Cardiac fibroblast (primary cell): ENCODE results near the gene RASL10A.

Experiments used
- DNase-seq, 2 donors: peaks; one replicate each; pipeline versions ENCODE4 v3.0.0 to v3.0.0-alpha.2; 2010; ENCODE audit warnings: low read depth in 2 of 2
- H3K4me3 ChIP-seq, 2 donors: replicated peaks in 1 of 2; 1 replicate in 1 of 2; 2 replicates in 1 of 2; pipeline ENCODE4 v1.5.1; 2011; ENCODE audit warnings: low read depth in 2 of 2, low read length in 2 of 2, mild to moderate bottlenecking in 2 of 2, moderate library complexity in 1 of 2
- TF ChIP-seq, protein P1 (sequence below): IDR thresholded peaks from one replicate; pipeline ENCODE4 v1.5.1; 2011; ENCODE audit warnings: low read depth, mild to moderate bottlenecking, low read length, inconsistent platforms

The RASL10A gene

DNA sequence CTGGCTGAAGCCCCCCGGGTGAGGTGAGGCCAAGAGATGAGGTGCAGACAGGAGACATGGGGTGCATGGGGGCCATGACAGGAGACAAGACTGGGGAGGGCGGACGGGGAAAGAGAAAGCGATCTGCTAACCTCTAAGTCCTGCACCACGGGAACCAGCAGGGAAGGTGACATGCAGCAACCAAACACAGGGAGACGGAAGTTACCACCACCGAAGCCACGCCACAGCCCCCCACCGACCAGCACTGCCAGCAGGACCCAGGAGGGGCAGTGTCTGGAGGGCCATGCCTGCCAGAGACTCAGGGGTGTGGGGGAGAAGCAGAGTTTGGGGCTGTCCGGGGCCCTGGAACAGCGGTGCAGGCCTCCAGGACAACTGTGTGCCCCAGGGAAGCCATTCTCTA lies 14.1 kb upstream of the RASL10A start:
- no peak overlapping the region for H3K4me3 ChIP-seq
- DNase-seq, result no peak
- TF ChIP-seq, protein P1, sequence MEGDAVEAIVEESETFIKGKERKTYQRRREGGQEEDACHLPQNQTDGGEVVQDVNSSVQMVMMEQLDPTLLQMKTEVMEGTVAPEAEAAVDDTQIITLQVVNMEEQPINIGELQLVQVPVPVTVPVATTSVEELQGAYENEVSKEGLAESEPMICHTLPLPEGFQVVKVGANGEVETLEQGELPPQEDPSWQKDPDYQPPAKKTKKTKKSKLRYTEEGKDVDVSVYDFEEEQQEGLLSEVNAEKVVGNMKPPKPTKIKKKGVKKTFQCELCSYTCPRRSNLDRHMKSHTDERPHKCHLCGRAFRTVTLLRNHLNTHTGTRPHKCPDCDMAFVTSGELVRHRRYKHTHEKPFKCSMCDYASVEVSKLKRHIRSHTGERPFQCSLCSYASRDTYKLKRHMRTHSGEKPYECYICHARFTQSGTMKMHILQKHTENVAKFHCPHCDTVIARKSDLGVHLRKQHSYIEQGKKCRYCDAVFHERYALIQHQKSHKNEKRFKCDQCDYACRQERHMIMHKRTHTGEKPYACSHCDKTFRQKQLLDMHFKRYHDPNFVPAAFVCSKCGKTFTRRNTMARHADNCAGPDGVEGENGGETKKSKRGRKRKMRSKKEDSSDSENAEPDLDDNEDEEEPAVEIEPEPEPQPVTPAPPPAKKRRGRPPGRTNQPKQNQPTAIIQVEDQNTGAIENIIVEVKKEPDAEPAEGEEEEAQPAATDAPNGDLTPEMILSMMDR, result no peak

DNA sequence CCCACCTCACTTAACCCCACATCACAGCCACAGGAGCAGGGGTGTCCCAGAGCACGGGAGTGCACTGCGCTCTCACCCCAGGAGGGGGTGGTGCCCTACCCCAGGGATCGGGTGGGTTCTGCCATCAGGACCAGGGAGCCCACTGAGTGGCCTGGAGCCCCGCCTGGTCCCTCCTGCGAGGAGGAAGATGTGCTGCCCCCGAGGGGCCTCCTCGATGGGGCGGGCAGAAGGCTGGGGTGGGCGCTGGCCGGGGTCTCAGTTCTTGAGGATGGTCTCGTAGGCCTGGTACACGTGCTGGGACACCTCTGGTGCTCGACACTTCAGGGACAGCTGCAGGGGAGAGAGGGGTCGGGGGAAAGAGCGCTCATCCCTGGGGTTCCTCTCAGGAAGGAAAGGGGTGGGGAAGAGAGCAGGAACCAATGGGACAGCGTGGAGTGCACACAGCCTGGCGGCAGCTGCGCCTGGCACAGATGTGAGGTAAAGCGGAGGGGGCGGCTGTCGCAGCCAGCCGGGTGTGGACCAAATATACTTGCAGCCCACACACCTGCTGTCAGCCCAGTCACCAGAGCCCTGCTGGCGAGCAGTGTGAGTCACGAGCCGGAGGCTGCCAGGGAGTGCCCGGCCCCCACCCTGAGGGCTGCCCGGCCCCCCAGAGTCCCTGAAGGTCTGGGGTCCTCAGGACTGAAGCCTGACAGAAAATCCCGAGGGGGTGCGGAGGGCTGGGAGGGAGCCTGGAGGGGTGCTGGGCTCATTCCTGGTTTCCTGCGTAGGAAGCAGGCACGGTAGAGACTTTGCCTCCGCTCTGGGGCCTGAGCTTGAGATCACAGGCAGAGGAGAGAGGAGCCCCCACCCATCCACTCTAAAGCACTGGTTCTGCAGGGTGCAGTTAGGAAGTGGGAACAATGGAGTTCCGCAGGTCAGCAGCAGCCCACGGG lies 13.3 kb upstream of the RASL10A start:
- no peak for DNase-seq
- TF ChIP-seq, protein P1, result no peak
- H3K4me3 ChIP-seq, result no peak overlapping the region

DNA sequence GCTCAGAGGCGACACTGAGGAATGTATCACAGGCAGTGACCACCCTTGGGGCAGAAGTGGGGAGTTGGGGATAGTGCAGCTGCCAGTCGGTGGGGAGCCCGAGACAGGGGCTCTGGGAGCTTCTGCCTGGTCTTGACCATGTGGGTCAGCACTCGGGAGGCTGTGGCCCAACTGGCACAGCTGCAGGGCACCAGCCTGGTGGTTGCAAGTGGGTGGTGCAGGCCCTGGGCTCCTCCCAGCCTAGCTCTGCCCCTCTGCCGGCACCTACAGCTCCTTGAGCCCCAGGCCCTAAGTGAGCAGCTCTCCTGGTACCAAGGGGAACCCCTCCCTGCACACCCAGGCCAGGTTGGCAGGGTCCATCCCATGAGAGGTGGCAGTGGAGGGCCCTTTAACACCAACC lies 12.6 kb upstream of the RASL10A start:
- TF ChIP-seq, protein P1, result no peak

DNA sequence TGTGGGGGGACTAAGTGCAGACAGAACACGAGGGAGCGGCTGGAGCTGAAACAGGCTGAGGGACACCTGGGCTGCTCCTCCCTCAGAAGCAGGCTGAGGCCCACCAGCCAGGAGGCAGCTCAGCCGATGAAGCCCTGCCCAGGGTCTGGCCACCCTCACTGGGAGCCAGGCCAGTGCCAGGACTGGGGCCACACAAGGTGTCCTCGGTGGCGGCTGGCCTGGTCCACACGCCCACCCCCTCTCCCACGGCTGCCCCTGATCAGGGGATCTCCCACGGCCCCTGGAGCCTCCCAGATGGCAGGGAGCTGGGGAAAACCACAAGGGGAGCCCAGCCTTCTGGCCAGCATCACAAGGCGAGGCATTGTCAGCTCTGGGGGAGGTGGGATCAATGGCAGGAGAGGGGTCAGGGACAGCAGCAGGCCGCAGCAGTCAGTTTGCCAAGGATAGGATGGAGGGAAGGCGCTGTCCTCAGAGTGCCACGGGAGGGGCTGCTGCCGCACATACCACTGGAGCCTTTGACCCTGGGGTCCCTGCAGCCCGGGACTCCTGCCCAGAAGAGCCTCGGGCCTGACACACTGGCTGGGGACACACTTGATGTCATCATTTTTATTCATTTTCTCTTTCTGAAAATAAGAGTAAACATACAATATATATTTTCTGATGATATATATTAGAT lies 11.7 kb upstream of the RASL10A start:
- TF ChIP-seq, protein P1, result no peak
- no peak overlapping the region for H3K4me3 ChIP-seq
- no peak for DNase-seq

More for the DNA sequence above, 12.6 kb upstream of the RASL10A start:
- no peak for DNase-seq
- H3K4me3 ChIP-seq, result no peak overlapping the region

DNA sequence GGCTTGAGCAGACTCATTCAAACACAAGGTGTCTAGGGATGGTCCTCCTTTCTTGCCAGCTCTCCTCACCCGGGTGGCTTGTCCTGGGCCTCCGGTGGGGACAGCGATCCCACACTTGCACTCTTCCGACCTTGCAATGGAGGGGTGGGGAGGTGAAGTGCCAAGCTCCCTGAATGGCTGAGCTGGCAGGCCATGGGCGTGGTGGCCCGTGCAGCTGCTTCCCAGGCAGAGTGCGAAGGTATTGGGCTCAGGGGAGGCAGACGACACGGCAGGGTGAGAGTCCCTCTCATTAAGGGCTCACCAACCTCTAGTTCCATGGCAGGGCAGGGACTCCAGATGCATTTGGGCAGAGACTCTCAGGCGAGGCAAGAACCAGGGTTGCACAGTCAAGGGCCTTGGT lies 11.0 kb upstream of the RASL10A start:
- DNase-seq, result no peak
- TF ChIP-seq, protein P1, result no peak
- no peak overlapping the region for H3K4me3 ChIP-seq

DNA sequence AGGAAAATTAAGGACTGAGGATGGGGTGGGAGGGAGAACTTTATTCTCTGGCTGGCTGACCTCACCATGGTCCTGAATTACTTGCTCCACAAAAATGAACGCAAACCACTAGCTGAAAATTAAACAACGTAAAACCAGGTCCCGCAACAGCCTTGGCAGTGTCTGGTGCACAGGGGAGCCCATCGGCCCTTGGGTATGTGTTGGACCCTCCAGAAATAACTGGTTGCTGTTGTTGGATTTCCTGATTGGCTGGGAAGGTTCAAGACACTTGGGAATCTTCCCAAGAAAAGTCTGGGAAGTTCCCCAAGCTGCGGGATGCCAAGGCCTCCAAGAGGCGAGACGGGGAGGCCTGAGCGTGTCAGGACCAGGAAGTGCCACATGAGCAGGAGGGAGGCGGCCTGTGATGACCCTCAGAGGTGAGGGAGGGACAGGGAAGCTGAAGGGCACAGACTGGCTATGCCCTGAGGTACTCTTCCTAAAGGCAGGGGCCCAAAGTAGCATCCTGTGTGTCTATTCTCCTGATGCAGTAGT lies 10.4 kb upstream of the RASL10A start:
- TF ChIP-seq, protein P1, result no peak
- no peak for DNase-seq
- H3K4me3 ChIP-seq, result no peak overlapping the region
